K562 (cell line): Measurements from ENCODE around the gene GYS1. TPM values are rescaled to one million over a fixed set of nuclear protein-coding genes. Genes with fewer than 3 reads are reported as not detected.
A peak's percentile ranks its signal among the peaks of the same experiment; 100 is the strongest.

ENCODE experiments used
- ARNT ChIP-seq, 2 experiments: fragments of 450-650 bp; IDR thresholded peaks; 2 replicates each; pipeline ENCODE4 v1.6.1; 2016; ENCODE audit warnings: mild to moderate bottlenecking in 1 of 2
- DNMT1 ChIP-seq: fragments of 450-650 bp; IDR thresholded peaks from 2 replicates; pipeline ENCODE4 v1.6.1; 2016; ENCODE audit warnings: antibody characterized with exemption, mild to moderate bottlenecking
- E2F4 ChIP-seq: sonication (generic); formaldehyde crosslinking; IDR thresholded peaks from 2 replicates; pipeline ENCODE4 v1.8.0; 2022; ENCODE audit warnings: mild to moderate bottlenecking, low read depth, missing genetic modification reagents
- FOXA3 ChIP-seq, 2 experiments: fragments of 450-650 bp in 1 of 2; sonication (generic) in 1 of 2; formaldehyde crosslinking; IDR thresholded peaks in 1 of 2; conservative IDR thresholded peaks in 1 of 2; 2 replicates each; pipeline versions ENCODE4 v1.4.0 to v1.8.0; 2020 to 2022; ENCODE audit warnings: mild to moderate bottlenecking in 2 of 2, missing genetic modification reagents in 1 of 2
- RERE ChIP-seq: sonication (generic); formaldehyde crosslinking; IDR thresholded peaks from 2 replicates; pipeline ENCODE4 v1.8.0; 2023; ENCODE audit warnings: missing genetic modification reagents, mild to moderate bottlenecking, borderline replicate concordance
- ZBTB49 ChIP-seq: sonication (generic); formaldehyde crosslinking; IDR thresholded peaks from 2 replicates; pipeline ENCODE4 v1.8.0; 2022; ENCODE audit warnings: missing genetic modification reagents, mild to moderate bottlenecking, borderline replicate concordance
- ZFX ChIP-seq: sonication (generic); formaldehyde crosslinking; IDR thresholded peaks from 2 replicates; pipeline ENCODE4 v1.8.0; 2022; ENCODE audit warnings: mild to moderate bottlenecking, missing genetic modification reagents, moderate library complexity
- ZNF740 ChIP-seq, 3 experiments: fragments of 200-800 bp in 1 of 3; sonication (Bioruptor generic) in 1 of 3; sonication (generic) in 1 of 3; formaldehyde crosslinking in 1 of 3; IDR thresholded peaks; 2 replicates each; pipeline versions ENCODE4 v1.6.1 to v1.8.0; 2016 to 2022; ENCODE audit warnings: mild to moderate bottlenecking in 2 of 3, missing compliant biosample characterization in 2 of 3, missing genetic modification characterization in 2 of 3, missing genetic modification reagents in 1 of 3
- polyA plus RNA-seq, 8 experiments: library from polyadenylated mRNA; depleted of rRNA in 4 of 8; stranded (reverse) in 5 of 8; unstranded in 3 of 8; fragments of >200 nt; fragmentation: Nextera tagmentation in 2 of 8; fragmentation: Illumina TruSeq in 1 of 8; extraction: Ambion mirVana in 2 of 8; extraction: Trizol in 1 of 8; gene quantifications; 2 replicates each; pipeline versions ENCODE4 v1.2.1 to v1.2.3, GENCODE V29; 2011 to 2014; ENCODE audit warnings: inconsistent platforms in 1 of 8, missing spikeins in 1 of 8
- total RNA-seq, 7 experiments: library from RNA; depleted of rRNA in 6 of 7; stranded (reverse); fragments of >200 nt in 6 of 7; fragmentation: Illumina TruSeq in 2 of 7; extraction: Trizol in 2 of 7; gene quantifications; 2 replicates each; pipeline versions ENCODE4 v1.2.1 to v1.2.3, GENCODE V29; 2011 to 2021; ENCODE audit warnings: low replicate concordance in 1 of 7
- TF ChIP-seq, protein P1 (sequence below): fragments of 250-450 bp; sonication (Bioruptor Pico); IDR thresholded peaks from 2 replicates; pipeline ENCODE4 v1.5.0; 2021
- TF ChIP-seq, protein P2 (sequence below): sonication (generic); formaldehyde crosslinking; IDR thresholded peaks from 2 replicates; pipeline ENCODE4 v1.8.1; 2023; ENCODE audit warnings: mild to moderate bottlenecking, missing genetic modification reagents

GYS1 gene
- total and polyA plus RNA-seq, 9 of the 15 experiments (the other 6 are each of a cell fraction or from before 2014, with no cell fraction given) = 1.9 to 31.1 (median 15.2) TPM

DNA sequence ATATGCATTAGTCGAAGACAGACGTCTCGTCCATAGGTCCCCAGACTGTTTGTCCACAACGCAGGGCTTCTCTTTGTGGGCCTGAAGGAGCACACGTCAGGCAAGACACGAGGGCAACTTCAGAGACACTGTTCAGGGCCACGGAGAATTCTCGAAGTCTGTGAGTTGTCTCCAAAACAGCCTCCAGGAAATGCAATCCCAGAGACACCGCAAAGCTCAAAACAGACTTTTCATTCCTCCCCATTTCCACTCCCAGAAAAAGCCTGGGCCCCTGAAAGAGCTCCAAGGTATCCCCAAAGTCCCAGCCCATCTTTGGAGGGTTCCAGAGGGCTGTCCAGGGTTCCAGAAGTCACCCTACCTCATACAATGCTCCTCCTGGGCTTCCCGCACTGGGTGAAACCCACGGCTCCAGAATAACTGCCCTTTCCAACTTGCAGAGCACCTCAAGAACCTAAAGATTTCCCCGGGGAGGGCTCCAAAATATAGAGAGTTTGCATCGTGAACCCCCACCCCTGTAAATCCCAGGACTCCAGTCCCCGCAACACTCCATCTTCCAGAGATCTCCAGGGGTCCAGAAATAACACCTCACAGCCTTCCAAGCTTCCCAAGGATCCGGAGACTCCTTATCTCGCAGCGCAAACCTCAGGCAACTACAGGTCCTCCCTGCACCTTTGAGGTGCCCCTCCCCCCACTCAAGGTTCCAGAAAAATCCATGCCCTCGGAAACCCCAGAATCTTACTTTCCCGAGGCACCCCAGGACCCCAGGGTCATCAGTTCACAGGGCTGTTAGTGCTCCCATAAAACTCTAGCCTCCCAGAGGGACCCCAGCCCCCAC lies 28.7 kb downstream of the GYS1 start (continued):
- TF ChIP-seq ZBTB49 (CRISPR knock-in tag) (0 out of 2 replicates have a peak, but pooled peaks have one; percentile 18), FOXA3 (CRISPR knock-in tag; conservative IDR thresholded peaks at IDR 0.05 in 1 of 2, IDR thresholded peaks at IDR 0.05 in 1 of 2) (0 out of 4 replicates have a peak, but pooled peaks of 1 of the 2 experiments have one; percentile 4), ZNF740 (CRISPR knock-in tag; IDR thresholded peaks at IDR 0.05) (peak; percentile 39; the same call in 1 of the 2 replicates), ZNF740 (tag; IDR thresholded peaks at IDR 0.05) (no peak; a peak in 1 of 4 replicates), DNMT1 (0 out of 2 replicates have a peak, but pooled peaks have one; percentile 67), E2F4 (no peak), RERE (CRISPR knock-in tag) (no peak), ZFX (CRISPR knock-in tag) (peak; percentile 67), ARNT (IDR thresholded peaks at IDR 0.05) (peak; percentile 22 to 85; a peak in 1 of 4 replicates)
- TF ChIP-seq, protein P1, sequence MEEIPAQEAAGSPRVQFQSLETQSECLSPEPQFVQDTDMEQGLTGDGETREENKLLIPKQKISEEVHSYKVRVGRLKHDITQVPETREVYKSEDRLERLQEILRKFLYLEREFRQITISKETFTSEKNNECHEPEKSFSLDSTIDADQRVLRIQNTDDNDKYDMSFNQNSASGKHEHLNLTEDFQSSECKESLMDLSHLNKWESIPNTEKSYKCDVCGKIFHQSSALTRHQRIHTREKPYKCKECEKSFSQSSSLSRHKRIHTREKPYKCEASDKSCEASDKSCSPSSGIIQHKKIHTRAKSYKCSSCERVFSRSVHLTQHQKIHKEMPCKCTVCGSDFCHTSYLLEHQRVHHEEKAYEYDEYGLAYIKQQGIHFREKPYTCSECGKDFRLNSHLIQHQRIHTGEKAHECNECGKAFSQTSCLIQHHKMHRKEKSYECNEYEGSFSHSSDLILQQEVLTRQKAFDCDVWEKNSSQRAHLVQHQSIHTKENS = no peak
- TF ChIP-seq, protein P2, sequence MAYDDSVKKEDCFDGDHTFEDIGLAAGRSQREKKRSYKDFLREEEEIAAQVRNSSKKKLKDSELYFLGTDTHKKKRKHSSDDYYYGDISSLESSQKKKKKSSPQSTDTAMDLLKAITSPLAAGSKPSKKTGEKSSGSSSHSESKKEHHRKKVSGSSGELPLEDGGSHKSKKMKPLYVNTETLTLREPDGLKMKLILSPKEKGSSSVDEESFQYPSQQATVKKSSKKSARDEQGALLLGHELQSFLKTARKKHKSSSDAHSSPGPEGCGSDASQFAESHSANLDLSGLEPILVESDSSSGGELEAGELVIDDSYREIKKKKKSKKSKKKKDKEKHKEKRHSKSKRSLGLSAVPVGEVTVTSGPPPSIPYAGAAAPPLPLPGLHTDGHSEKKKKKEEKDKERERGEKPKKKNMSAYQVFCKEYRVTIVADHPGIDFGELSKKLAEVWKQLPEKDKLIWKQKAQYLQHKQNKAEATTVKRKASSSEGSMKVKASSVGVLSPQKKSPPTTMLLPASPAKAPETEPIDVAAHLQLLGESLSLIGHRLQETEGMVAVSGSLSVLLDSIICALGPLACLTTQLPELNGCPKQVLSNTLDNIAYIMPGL (CRISPR knock-in tag) = no peak
